Measurements from ENCODE around the gene XKR7.

XKR7 gene

DNA sequence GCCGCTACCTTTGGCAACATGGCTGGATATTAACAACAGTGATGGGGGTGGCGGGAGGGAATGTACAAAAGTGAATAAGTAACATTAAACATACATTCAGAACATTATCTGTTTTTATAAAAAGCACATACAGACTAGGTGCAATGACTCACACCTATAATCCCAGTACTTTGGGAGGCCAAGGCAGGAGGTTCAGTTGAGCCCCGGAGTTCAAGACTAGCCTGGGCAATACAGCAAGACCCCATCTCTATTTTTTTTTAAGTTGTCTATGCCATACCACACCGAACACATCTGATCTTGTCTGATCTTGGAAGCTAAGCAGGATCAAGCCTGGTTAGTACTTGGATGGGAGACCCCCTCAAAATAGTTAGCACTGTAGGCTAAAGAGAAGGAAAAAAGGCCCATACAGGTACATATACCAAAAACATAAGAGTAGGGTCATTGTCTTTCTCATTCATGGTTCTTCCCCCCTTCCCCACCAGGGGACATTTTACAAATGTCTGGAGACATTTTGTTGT, 82.4 kb downstream of the XKR7 start:
- H3K4me3 ChIP-seq (ENCODE audit: low read length): no peak overlapping the region
- TF ChIP-seq ZNF274 (IDR thresholded peaks at IDR 0.05; ENCODE audit: low read depth, low read length): no peak

- TF ChIP-seq ZNF274 (IDR thresholded peaks at IDR 0.05; ENCODE audit: low read depth, low read length): no peak
- no peak overlapping the region for H3K4me3 ChIP-seq (ENCODE audit: low read length)
Observed at GRCh38 chr20:32050851-32051556, 83.1 kb downstream of the XKR7 start.

- H3K4me3 ChIP-seq (ENCODE audit: low read length): no peak overlapping the region
- no peak for TF ChIP-seq ZNF274 (IDR thresholded peaks at IDR 0.05; ENCODE audit: low read depth, low read length)
Observed at GRCh38 chr20:32051720-32052089, 83.8 kb downstream of the XKR7 start.

- no peak for TF ChIP-seq ZNF274 (IDR thresholded peaks at IDR 0.05; ENCODE audit: low read depth, low read length)
- no peak within 1 kb of the TSS; the same call in 1 of the 2 replicates for H3K4me3 ChIP-seq (ENCODE audit: low read length)
Observed at GRCh38 chr20:32052090-32052777, 84.3 kb downstream of the XKR7 start, which contains the start of gene HCK. Gene HCK (plus strand): TSS chr20:32052242.

DNA sequence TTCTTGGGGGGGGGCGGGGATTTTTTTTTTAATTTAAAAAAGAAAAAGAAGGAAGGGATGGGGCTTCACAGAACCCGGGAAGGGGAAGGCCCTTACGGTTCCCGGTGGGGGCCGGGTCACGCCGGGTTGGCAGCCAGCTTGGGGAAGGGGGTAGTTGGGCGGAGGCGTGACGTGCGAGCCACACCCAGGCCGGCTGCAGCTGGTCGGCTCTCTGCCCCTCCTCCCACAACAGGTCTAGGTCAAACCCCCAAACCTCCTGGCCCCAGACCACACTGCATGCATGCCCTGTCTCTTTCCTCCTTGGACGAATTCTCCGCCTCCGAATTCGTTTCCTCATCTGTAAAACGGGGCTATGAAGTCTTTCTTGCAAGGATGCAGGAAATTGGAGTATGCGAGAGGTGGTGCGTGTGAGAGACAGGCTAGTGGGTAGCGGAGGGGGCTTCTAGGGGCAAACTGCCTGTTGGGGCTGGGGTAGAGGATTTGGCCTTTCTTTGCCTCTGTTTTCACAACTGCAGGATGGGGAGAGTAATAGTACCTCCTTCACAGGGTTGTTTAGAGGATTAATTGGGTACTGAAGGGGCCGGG, 84.9 kb downstream of the XKR7 start:
- TF ChIP-seq ZNF274 (IDR thresholded peaks at IDR 0.05; ENCODE audit: low read depth, low read length): no peak
- H3K4me3 ChIP-seq (ENCODE audit: low read length): no peak overlapping the region
